K562 (cell line): Measurements from ENCODE around the gene UBE2E1. TPM values are rescaled to one million over a fixed set of nuclear protein-coding genes. Genes with fewer than 3 reads are reported as not detected.

Experiments used
- CBX5 ChIP-seq: IDR thresholded peaks from 2 replicates; pipeline ENCODE4 v1.6.1; 2014; ENCODE audit warnings: low read depth, borderline replicate concordance
- CREB1 ChIP-seq, 2 experiments: sonication (generic) in 1 of 2; formaldehyde crosslinking in 1 of 2; IDR thresholded peaks; 2 replicates each; pipeline versions ENCODE4 v1.6.1 to v1.8.0; 2012 to 2022; ENCODE audit warnings: inconsistent platforms in 1 of 2, mild to moderate bottlenecking in 1 of 2, missing genetic modification reagents in 1 of 2, moderate library complexity in 1 of 2
- CTBP1 ChIP-seq: fragments of 450-650 bp; IDR thresholded peaks from 2 replicates; pipeline ENCODE4 v1.6.1; 2016; ENCODE audit warnings: borderline replicate concordance
- E2F3 ChIP-seq: fragments of 250-450 bp; sonication (Bioruptor Pico); IDR thresholded peaks from 2 replicates; pipeline ENCODE4 v1.4.0; 2020; ENCODE audit warnings: mild to moderate bottlenecking
- EZH2 ChIP-seq: IDR thresholded peaks from 2 replicates; pipeline ENCODE4 v1.6.1; 2012; ENCODE audit warnings: low read depth, mild to moderate bottlenecking, inconsistent platforms, low read length, borderline replicate concordance
- GATA2 ChIP-seq: sonication (generic); formaldehyde crosslinking; IDR thresholded peaks from 2 replicates; pipeline ENCODE4 v1.4.0; 2020; ENCODE audit warnings: mild to moderate bottlenecking, missing genetic modification reagents
- MECOM ChIP-seq: fragments of 250-450 bp; sonication (Bioruptor Pico); IDR thresholded peaks from 2 replicates; pipeline ENCODE4 v1.8.0; 2022; ENCODE audit warnings: inconsistent platforms
- MEIS2 ChIP-seq: fragments of 450-650 bp; IDR thresholded peaks from 2 replicates; pipeline ENCODE4 v1.6.1; 2014; ENCODE audit warnings: mild to moderate bottlenecking; ENCODE audit not compliant: partially characterized antibody
- MIER1 ChIP-seq: fragments of 450-650 bp; IDR thresholded peaks from 2 replicates; pipeline ENCODE4 v1.6.1; 2016; ENCODE audit warnings: antibody characterized with exemption, mild to moderate bottlenecking, low read depth
- MYBL2 ChIP-seq, 2 experiments: fragments of 450-650 bp in 1 of 2; sonication (generic) in 1 of 2; formaldehyde crosslinking in 1 of 2; IDR thresholded peaks; 2 replicates each; pipeline versions ENCODE4 v1.6.1 to v1.8.1; 2017 to 2022; ENCODE audit warnings: borderline replicate concordance in 1 of 2, inconsistent platforms in 1 of 2, low read depth in 1 of 2, mild to moderate bottlenecking in 1 of 2, missing genetic modification reagents in 1 of 2, moderate library complexity in 1 of 2
- NR2C1 ChIP-seq, 2 experiments: fragments of 450-650 bp; IDR thresholded peaks; 2 replicates each; pipeline ENCODE4 v1.6.1; 2017; ENCODE audit warnings: mild to moderate bottlenecking in 2 of 2, antibody characterized with exemption in 1 of 2, inconsistent platforms in 1 of 2, missing compliant biosample characterization in 1 of 2, missing genetic modification characterization in 1 of 2
- TFAM ChIP-seq: fragments of 250-450 bp; sonication (Bioruptor Pico); conservative IDR thresholded peaks from 2 replicates; pipeline ENCODE4 v1.5.0; 2021; ENCODE audit warnings: mild to moderate bottlenecking, moderate library complexity
- ZNF445 ChIP-seq: fragments of 250-450 bp; sonication (Bioruptor Pico); IDR thresholded peaks from 2 replicates; pipeline ENCODE4 v1.4.0; 2020; ENCODE audit warnings: low read depth, mild to moderate bottlenecking, moderate library complexity
- polyA plus RNA-seq, 8 experiments: library from polyadenylated mRNA; depleted of rRNA in 4 of 8; stranded (reverse) in 5 of 8; unstranded in 3 of 8; fragments of >200 nt; fragmentation: Nextera tagmentation in 2 of 8; fragmentation: Illumina TruSeq in 1 of 8; extraction: Ambion mirVana in 2 of 8; extraction: Trizol in 1 of 8; gene quantifications; 2 replicates each; pipeline versions ENCODE4 v1.2.1 to v1.2.3, GENCODE V29; 2011 to 2014; ENCODE audit warnings: inconsistent platforms in 1 of 8, missing spikeins in 1 of 8
- total RNA-seq, 7 experiments: library from RNA; depleted of rRNA in 6 of 7; stranded (reverse); fragments of >200 nt in 6 of 7; fragmentation: Illumina TruSeq in 2 of 7; extraction: Trizol in 2 of 7; gene quantifications; 2 replicates each; pipeline versions ENCODE4 v1.2.1 to v1.2.3, GENCODE V29; 2011 to 2021; ENCODE audit warnings: low replicate concordance in 1 of 7
- TF ChIP-seq, protein P1 (sequence below), 2 experiments: fragments of 450-650 bp; IDR thresholded peaks; 2 replicates each; pipeline ENCODE4 v1.6.1; 2018; ENCODE audit warnings: mild to moderate bottlenecking in 2 of 2, low read depth in 1 of 2; ENCODE audit not compliant: partially characterized antibody in 2 of 2
- TF ChIP-seq, protein P2 (sequence below): fragments of 450-650 bp; conservative IDR thresholded peaks from 2 replicates; pipeline ENCODE4 v1.6.1; 2016; ENCODE audit warnings: missing genetic modification characterization, low read depth, mild to moderate bottlenecking, control low read depth, missing compliant biosample characterization
- TF ChIP-seq, protein P3 (sequence below): fragments of 450-650 bp; IDR thresholded peaks from 2 replicates; pipeline ENCODE4 v1.6.1; 2016; ENCODE audit warnings: borderline replicate concordance
- TF ChIP-seq, protein P4 (sequence below): fragments of 450-650 bp; IDR thresholded peaks from 2 replicates; pipeline ENCODE4 v1.7.0; 2016; ENCODE audit warnings: borderline replicate concordance

The UBE2E1 gene
- total and polyA plus RNA-seq, 9 of the 15 experiments (the other 6 are each of a cell fraction or from before 2014, with no cell fraction given) = 54.4 to 294 (median 165) TPM

DNA sequence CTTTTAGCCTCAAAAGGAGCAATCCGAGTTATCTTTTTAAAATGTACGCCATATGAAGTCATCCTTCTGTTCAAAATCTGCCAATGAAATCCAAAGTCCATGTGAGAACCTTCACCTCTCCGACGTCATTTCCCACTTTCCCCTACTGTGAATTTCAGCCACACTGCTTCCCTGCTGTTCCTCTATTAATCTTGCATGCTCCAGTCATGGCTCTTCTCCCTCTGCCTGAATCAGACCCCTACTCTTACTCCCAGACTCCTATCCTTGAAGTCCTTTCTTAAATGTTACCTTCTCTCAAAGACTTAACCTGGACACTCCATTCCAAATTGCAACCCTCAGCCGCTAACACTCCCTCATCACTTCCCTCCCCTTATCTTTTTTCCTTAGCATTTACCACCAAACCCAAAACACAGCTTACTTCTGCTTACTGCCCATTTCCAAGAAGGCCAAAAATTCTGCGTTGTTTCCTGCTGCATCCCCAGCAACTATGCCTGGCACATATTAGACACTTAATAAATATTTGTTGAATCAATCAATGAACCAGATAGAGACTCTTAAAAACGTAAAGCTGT, 109.9 kb downstream of the UBE2E1 start (continued):
- TF ChIP-seq MEIS2 (peak; percentile 34), EZH2 (no peak), MYBL2 (IDR thresholded peaks at IDR 0.05; ENCODE audit: low read depth) (no peak), MYBL2 (CRISPR knock-in tag; IDR thresholded peaks at IDR 0.05; ENCODE audit: borderline replicate concordance) (no peak), NR2C1 (IDR thresholded peaks at IDR 0.05) (peak; percentile 39; the same call in 1 of the 2 replicates), NR2C1 (tag; IDR thresholded peaks at IDR 0.05) (no peak), CREB1 (IDR thresholded peaks at IDR 0.05) (peak; percentile 35; the same call in 1 of the 2 replicates), CREB1 (CRISPR knock-in tag; IDR thresholded peaks at IDR 0.05) (no peak), E2F3 (CRISPR knock-in tag) (no peak), TFAM (CRISPR knock-in tag) (no peak), MECOM (CRISPR knock-in tag) (no peak), ZNF445 (CRISPR knock-in tag) (no peak), GATA2 (0 out of 2 replicates have a peak, but pooled peaks have one; percentile 24), CBX5 (no peak), MIER1 (peak; percentile 63), CTBP1 (peak; percentile 59)
- TF ChIP-seq, protein P1, sequence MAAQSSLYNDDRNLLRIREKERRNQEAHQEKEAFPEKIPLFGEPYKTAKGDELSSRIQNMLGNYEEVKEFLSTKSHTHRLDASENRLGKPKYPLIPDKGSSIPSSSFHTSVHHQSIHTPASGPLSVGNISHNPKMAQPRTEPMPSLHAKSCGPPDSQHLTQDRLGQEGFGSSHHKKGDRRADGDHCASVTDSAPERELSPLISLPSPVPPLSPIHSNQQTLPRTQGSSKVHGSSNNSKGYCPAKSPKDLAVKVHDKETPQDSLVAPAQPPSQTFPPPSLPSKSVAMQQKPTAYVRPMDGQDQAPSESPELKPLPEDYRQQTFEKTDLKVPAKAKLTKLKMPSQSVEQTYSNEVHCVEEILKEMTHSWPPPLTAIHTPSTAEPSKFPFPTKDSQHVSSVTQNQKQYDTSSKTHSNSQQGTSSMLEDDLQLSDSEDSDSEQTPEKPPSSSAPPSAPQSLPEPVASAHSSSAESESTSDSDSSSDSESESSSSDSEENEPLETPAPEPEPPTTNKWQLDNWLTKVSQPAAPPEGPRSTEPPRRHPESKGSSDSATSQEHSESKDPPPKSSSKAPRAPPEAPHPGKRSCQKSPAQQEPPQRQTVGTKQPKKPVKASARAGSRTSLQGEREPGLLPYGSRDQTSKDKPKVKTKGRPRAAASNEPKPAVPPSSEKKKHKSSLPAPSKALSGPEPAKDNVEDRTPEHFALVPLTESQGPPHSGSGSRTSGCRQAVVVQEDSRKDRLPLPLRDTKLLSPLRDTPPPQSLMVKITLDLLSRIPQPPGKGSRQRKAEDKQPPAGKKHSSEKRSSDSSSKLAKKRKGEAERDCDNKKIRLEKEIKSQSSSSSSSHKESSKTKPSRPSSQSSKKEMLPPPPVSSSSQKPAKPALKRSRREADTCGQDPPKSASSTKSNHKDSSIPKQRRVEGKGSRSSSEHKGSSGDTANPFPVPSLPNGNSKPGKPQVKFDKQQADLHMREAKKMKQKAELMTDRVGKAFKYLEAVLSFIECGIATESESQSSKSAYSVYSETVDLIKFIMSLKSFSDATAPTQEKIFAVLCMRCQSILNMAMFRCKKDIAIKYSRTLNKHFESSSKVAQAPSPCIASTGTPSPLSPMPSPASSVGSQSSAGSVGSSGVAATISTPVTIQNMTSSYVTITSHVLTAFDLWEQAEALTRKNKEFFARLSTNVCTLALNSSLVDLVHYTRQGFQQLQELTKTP (IDR thresholded peaks at IDR 0.05; ENCODE audit: low read depth in 1 of 2, partially characterized antibody in 2 of 2) = peak in 1 of 2 experiments; percentile 47
- TF ChIP-seq, protein P2, sequence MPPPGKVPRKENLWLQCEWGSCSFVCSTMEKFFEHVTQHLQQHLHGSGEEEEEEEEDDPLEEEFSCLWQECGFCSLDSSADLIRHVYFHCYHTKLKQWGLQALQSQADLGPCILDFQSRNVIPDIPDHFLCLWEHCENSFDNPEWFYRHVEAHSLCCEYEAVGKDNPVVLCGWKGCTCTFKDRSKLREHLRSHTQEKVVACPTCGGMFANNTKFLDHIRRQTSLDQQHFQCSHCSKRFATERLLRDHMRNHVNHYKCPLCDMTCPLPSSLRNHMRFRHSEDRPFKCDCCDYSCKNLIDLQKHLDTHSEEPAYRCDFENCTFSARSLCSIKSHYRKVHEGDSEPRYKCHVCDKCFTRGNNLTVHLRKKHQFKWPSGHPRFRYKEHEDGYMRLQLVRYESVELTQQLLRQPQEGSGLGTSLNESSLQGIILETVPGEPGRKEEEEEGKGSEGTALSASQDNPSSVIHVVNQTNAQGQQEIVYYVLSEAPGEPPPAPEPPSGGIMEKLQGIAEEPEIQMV (tag) = no peak
- TF ChIP-seq, protein P3, sequence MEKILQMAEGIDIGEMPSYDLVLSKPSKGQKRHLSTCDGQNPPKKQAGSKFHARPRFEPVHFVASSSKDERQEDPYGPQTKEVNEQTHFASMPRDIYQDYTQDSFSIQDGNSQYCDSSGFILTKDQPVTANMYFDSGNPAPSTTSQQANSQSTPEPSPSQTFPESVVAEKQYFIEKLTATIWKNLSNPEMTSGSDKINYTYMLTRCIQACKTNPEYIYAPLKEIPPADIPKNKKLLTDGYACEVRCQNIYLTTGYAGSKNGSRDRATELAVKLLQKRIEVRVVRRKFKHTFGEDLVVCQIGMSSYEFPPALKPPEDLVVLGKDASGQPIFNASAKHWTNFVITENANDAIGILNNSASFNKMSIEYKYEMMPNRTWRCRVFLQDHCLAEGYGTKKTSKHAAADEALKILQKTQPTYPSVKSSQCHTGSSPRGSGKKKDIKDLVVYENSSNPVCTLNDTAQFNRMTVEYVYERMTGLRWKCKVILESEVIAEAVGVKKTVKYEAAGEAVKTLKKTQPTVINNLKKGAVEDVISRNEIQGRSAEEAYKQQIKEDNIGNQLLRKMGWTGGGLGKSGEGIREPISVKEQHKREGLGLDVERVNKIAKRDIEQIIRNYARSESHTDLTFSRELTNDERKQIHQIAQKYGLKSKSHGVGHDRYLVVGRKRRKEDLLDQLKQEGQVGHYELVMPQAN = 0 out of 2 replicates have a peak, but pooled peaks have one; percentile 56
- TF ChIP-seq, protein P4, sequence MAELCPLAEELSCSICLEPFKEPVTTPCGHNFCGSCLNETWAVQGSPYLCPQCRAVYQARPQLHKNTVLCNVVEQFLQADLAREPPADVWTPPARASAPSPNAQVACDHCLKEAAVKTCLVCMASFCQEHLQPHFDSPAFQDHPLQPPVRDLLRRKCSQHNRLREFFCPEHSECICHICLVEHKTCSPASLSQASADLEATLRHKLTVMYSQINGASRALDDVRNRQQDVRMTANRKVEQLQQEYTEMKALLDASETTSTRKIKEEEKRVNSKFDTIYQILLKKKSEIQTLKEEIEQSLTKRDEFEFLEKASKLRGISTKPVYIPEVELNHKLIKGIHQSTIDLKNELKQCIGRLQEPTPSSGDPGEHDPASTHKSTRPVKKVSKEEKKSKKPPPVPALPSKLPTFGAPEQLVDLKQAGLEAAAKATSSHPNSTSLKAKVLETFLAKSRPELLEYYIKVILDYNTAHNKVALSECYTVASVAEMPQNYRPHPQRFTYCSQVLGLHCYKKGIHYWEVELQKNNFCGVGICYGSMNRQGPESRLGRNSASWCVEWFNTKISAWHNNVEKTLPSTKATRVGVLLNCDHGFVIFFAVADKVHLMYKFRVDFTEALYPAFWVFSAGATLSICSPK = peak; percentile 90; the same call in 1 of the 2 replicates
